H9 (cell line): ENCODE measurements around the gene TEKT5. TPM values are rescaled to one million over a fixed set of nuclear protein-coding genes. Genes with fewer than 3 reads are reported as not detected.

Experiments
- DNase-seq: peaks from one replicate; pipeline ENCODE4 v3.0.0-alpha.2; 2017
- H2AFZ ChIP-seq: one replicate; pipeline ENCODE4 v1.6.1; 2013; ENCODE audit warnings: mild to moderate bottlenecking, low read length, control low read depth, moderate library complexity
- H2AK5ac ChIP-seq: 2 replicates; pipeline ENCODE4 v1.6.1; 2013; ENCODE audit warnings: low read length, control low read depth, mixed read lengths; ENCODE audit not compliant: insufficient read length
- H2BK120ac ChIP-seq: one replicate; pipeline ENCODE4 v1.6.1; 2013; ENCODE audit warnings: low read depth, mild to moderate bottlenecking, low read length, control low read depth, inconsistent platforms; ENCODE audit not compliant: poor library complexity, severe bottlenecking
- H2BK12ac ChIP-seq: 2 replicates; pipeline ENCODE4 v1.6.1; 2013; ENCODE audit warnings: low read length, control low read depth, mixed read lengths, low read depth; ENCODE audit not compliant: insufficient read length
- H2BK15ac ChIP-seq: 2 replicates; pipeline ENCODE4 v1.6.1; 2013; ENCODE audit warnings: low read depth, low read length, control low read depth
- H2BK20ac ChIP-seq: one replicate; pipeline ENCODE4 v1.6.1; 2013; ENCODE audit warnings: low read depth, mild to moderate bottlenecking, low read length, control low read depth, inconsistent platforms; ENCODE audit not compliant: poor library complexity, severe bottlenecking
- H2BK5ac ChIP-seq: 2 replicates; pipeline ENCODE4 v1.6.1; 2013; ENCODE audit warnings: low read length, control low read depth, mixed read lengths; ENCODE audit not compliant: insufficient read length
- H3K14ac ChIP-seq: 2 replicates; pipeline ENCODE4 v1.6.1; 2013; ENCODE audit warnings: low read length, control low read depth; ENCODE audit not compliant: insufficient read depth
- H3K18ac ChIP-seq: 2 replicates; pipeline ENCODE4 v1.6.1; 2013; ENCODE audit warnings: low read depth, mild to moderate bottlenecking, mixed read lengths, low read length, control low read depth; ENCODE audit not compliant: insufficient read length
- H3K23ac ChIP-seq: 2 replicates; pipeline ENCODE4 v1.6.1; 2013; ENCODE audit warnings: low read length, control low read depth, mixed read lengths, low read depth; ENCODE audit not compliant: insufficient read length
- H3K23me2 ChIP-seq: 2 replicates; pipeline ENCODE4 v1.6.1; 2013; ENCODE audit warnings: low read depth, mild to moderate bottlenecking, mixed read lengths, low read length, control low read depth; ENCODE audit not compliant: insufficient read length, poor library complexity, severe bottlenecking
- H3K27ac ChIP-seq: 2 replicates; pipeline ENCODE4 v1.5.1; 2013; ENCODE audit warnings: low read length, control low read depth, mixed read lengths, low read depth; ENCODE audit not compliant: insufficient read length
- H3K27me3 ChIP-seq: 2 replicates; pipeline ENCODE4 v1.6.1; 2013; ENCODE audit warnings: low read length, control low read depth, inconsistent platforms; ENCODE audit not compliant: insufficient read depth
- H3K4ac ChIP-seq: 2 replicates; pipeline ENCODE4 v1.6.1; 2013; ENCODE audit warnings: low read depth, mild to moderate bottlenecking, control low read depth, inconsistent platforms, low read length, moderate library complexity
- H3K4me1 ChIP-seq: 2 replicates; pipeline ENCODE4 v1.6.1; 2013; ENCODE audit warnings: low read length, control low read depth, inconsistent platforms; ENCODE audit not compliant: insufficient read depth
- H3K4me2 ChIP-seq: 2 replicates; pipeline ENCODE4 v1.6.1; 2013; ENCODE audit warnings: low read length, control low read depth, mixed read lengths; ENCODE audit not compliant: insufficient read length, insufficient read depth
- H3K56ac ChIP-seq: 2 replicates; pipeline ENCODE4 v1.6.1; 2013; ENCODE audit warnings: low read depth, mild to moderate bottlenecking, mixed read lengths, low read length, control low read depth; ENCODE audit not compliant: insufficient read length
- H3K79me1 ChIP-seq: 2 replicates; pipeline ENCODE4 v1.6.1; 2013; ENCODE audit warnings: low read depth, mild to moderate bottlenecking, moderate library complexity, low read length, control low read depth, inconsistent platforms; ENCODE audit not compliant: insufficient read depth, poor library complexity, severe bottlenecking
- H3K79me2 ChIP-seq: 2 replicates; pipeline ENCODE4 v1.6.1; 2013; ENCODE audit warnings: low read length, control low read depth, inconsistent platforms; ENCODE audit not compliant: insufficient read depth
- H3K9ac ChIP-seq: 2 replicates; pipeline ENCODE4 v1.6.1; 2013; ENCODE audit warnings: low read length, control low read depth, mixed read lengths; ENCODE audit not compliant: insufficient read length; ENCODE audit errors: extremely low read depth
- H3K9me3 ChIP-seq: one replicate; pipeline ENCODE4 v1.6.1; 2013; ENCODE audit warnings: low read depth, low read length, inconsistent platforms; ENCODE audit not compliant: control insufficient read depth
- H3T11ph ChIP-seq: one replicate; pipeline ENCODE4 v1.6.1; 2013; ENCODE audit warnings: mild to moderate bottlenecking, low read length, control low read depth, inconsistent platforms
- H4K20me1 ChIP-seq: one replicate; pipeline ENCODE4 v1.6.1; 2013; ENCODE audit not compliant: control insufficient read depth, insufficient read length, insufficient read depth
- H4K5ac ChIP-seq: 2 replicates; pipeline ENCODE4 v1.6.1; 2013; ENCODE audit warnings: low read depth, mild to moderate bottlenecking, mixed read lengths, low read length, control low read depth; ENCODE audit not compliant: insufficient read length
- H4K8ac ChIP-seq: replicated peaks from 2 replicates; pipeline ENCODE4 v1.6.1; 2013; ENCODE audit warnings: low read length, control low read depth, mixed read lengths, low read depth; ENCODE audit not compliant: insufficient read length
- H4K91ac ChIP-seq: 2 replicates; pipeline ENCODE4 v1.6.1; 2013; ENCODE audit warnings: low read depth, mild to moderate bottlenecking, moderate library complexity, mixed read lengths, low read length, control low read depth; ENCODE audit not compliant: insufficient read length
- H3K27ac Mint-ChIP-seq, 3 experiments: 2 replicates in 2 of 3; 3 replicates in 1 of 3; pipeline ENCODE4 v1.8.0; 2020 to 2021; ENCODE audit warnings: mixed read lengths in 3 of 3, mild to moderate bottlenecking in 1 of 3, moderate library complexity in 1 of 3
- H3K27me3 Mint-ChIP-seq: 2 replicates; pipeline ENCODE4 v1.8.0; 2021; ENCODE audit warnings: low read depth, mild to moderate bottlenecking, moderate library complexity, mixed read lengths
- H3K36me3 Mint-ChIP-seq, 3 experiments: 2 replicates in 2 of 3; 3 replicates in 1 of 3; pipeline ENCODE4 v1.8.0; 2020 to 2021; ENCODE audit warnings: low read depth in 3 of 3, mixed read lengths in 3 of 3; ENCODE audit not compliant: insufficient read depth in 1 of 3
- H3K4me1 Mint-ChIP-seq, 2 experiments: 2 replicates each; pipeline ENCODE4 v1.8.0; 2020; ENCODE audit warnings: mixed read lengths in 2 of 2
- H3K4me3 Mint-ChIP-seq, 2 experiments: 2 replicates in 1 of 2; 3 replicates in 1 of 2; pipeline ENCODE4 v1.8.0; 2020 to 2021; ENCODE audit warnings: mild to moderate bottlenecking in 2 of 2, mixed read lengths in 2 of 2, moderate library complexity in 1 of 2
- H3K9me3 Mint-ChIP-seq, 2 experiments: 2 replicates in 1 of 2; 3 replicates in 1 of 2; pipeline ENCODE4 v1.8.0; 2020; ENCODE audit warnings: mild to moderate bottlenecking in 2 of 2, mixed read lengths in 2 of 2, moderate library complexity in 1 of 2
- CTCF ChIP-seq: fragments of 200-600 bp; sonication (generic); conservative IDR thresholded peaks from 3 replicates; pipeline ENCODE4 v1.8.0; 2021; ENCODE audit warnings: antibody characterized with exemption, mild to moderate bottlenecking
- WGBS: extraction: QIAGEN DNeasy Blood & Tissue Kit; methylation state at CpG from one replicate; pipeline ENCODE4 v1.1.7; 2013; ENCODE audit warnings: missing lambda C conversion rate, low lambda C conversion rate, mixed read lengths; ENCODE audit not compliant: insufficient read length; ENCODE audit errors: extremely low coverage; 5-methylcytosine and 5-hydroxymethylcytosine counted together
- total RNA-seq: library from RNA; stranded (reverse); gene quantifications from 2 replicates; pipeline ENCODE4 v1.2.1, GENCODE V29; 2021

Gene TEKT5
- total RNA-seq, 1 experiment from 2014 or later = 0.31 TPM

- no peaks in the 10 kb centered on the region; the same call in 1 of the 2 replicates for H3K79me2 ChIP-seq
- H3K27ac ChIP-seq = no peak overlapping the region
- TF ChIP-seq CTCF = no peak
- no peak overlapping the region for H3K27ac Mint-ChIP-seq
- WGBS = no CpG with 5 or more reads among the region's 6 CpGs
- no peak overlapping the region for H2AK5ac ChIP-seq
- H3K23me2 ChIP-seq = no peaks in the 10 kb centered on the region
- no peak overlapping the region for H4K91ac ChIP-seq
- no peaks in the 10 kb centered on the region; the same call in 1 of the 2 replicates for H3K4me1 ChIP-seq
- H3T11ph ChIP-seq = no peak overlapping the region
- H3K18ac ChIP-seq = no peak overlapping the region
- no peaks in the 10 kb centered on the region for H3K9me3 ChIP-seq
- H3K4me1 Mint-ChIP-seq = peaks cover 8 to 18% of the 10 kb centered on the region in 2 experiments
- H3K79me1 ChIP-seq = no peaks in the 10 kb centered on the region
- H3K56ac ChIP-seq = no peak overlapping the region
- H2BK5ac ChIP-seq = no peak overlapping the region
- DNase-seq = no peak
- no peak overlapping the region for H2AFZ ChIP-seq
- no peak overlapping the region for H2BK120ac ChIP-seq
- no peaks in the 10 kb centered on the region for H3K36me3 Mint-ChIP-seq
- no peak overlapping the region for H3K4me3 Mint-ChIP-seq
- no peak overlapping the region for H3K14ac ChIP-seq
- no peaks in the 10 kb centered on the region; a peak in 1 of 5 replicates for H3K9me3 Mint-ChIP-seq
- H3K27me3 Mint-ChIP-seq = no peaks in the 10 kb centered on the region
- no peak overlapping the region for H2BK15ac ChIP-seq
- no peak overlapping the region for H2BK12ac ChIP-seq
- H3K4me2 ChIP-seq = no peak overlapping the region
- no peak overlapping the region for H3K4ac ChIP-seq
- H4K8ac ChIP-seq = no peak overlapping the region
- no peak overlapping the region for H2BK20ac ChIP-seq
- no peak overlapping the region for H3K9ac ChIP-seq
- no peaks in the 10 kb centered on the region for H4K20me1 ChIP-seq
- no peak overlapping the region for H4K5ac ChIP-seq
- H3K27me3 ChIP-seq = no peaks in the 10 kb centered on the region
- H3K23ac ChIP-seq = no peak overlapping the region
These were observed 70.2 kb downstream of the TEKT5 start for GRCh38 chr16:10624527-10624926.
